ENCODE measurements around the gene COPG2. TPM values are rescaled to one million over a fixed set of nuclear protein-coding genes. Genes with fewer than 3 reads are reported as not detected.

COPG2 gene
- total RNA-seq, 1 donor from 2014 or later, result 36.8 TPM

GRCh38 chr7:130463553-130464434 is 204.8 kb downstream of the COPG2 start:
- no peaks in the 10 kb centered on the region for H3K9me3 Mint-ChIP-seq (ENCODE audit: unreplicated experiment)
- no peaks in the 10 kb centered on the region for H3K27me3 Mint-ChIP-seq (ENCODE audit: unreplicated experiment)
- no peak overlapping the region for H3K4me3 Mint-ChIP-seq (ENCODE audit: unreplicated experiment)
- H3K36me3 Mint-ChIP-seq (ENCODE audit: unreplicated experiment), result peaks cover 9% of the 10 kb centered on the region
- no peak for DNase-seq
- no peaks in the 10 kb centered on the region for H3K4me1 Mint-ChIP-seq (ENCODE audit: low read depth, unreplicated experiment)
- TF ChIP-seq CTCF (IDR thresholded peaks at IDR 0.05; ENCODE audit: partially characterized antibody, unreplicated experiment), result no peak
- H3K27ac Mint-ChIP-seq (ENCODE audit: unreplicated experiment), result no peak overlapping the region

GRCh38 chr7:130461272-130461671 is 207.3 kb downstream of the COPG2 start:
- TF ChIP-seq CTCF (IDR thresholded peaks at IDR 0.05; ENCODE audit: partially characterized antibody, unreplicated experiment), result no peak
- Mint-ChIP-seq H3K27me3 (ENCODE audit: unreplicated experiment) (no peaks in the 10 kb centered on the region), H3K4me3 (ENCODE audit: unreplicated experiment) (no peak overlapping the region), H3K9me3 (ENCODE audit: unreplicated experiment) (peaks cover 1% of the 10 kb centered on the region), H3K4me1 (ENCODE audit: low read depth, unreplicated experiment) (no peaks in the 10 kb centered on the region), H3K27ac (ENCODE audit: unreplicated experiment) (no peak overlapping the region), H3K36me3 (ENCODE audit: unreplicated experiment) (peaks cover 16% of the 10 kb centered on the region)
- no peak for DNase-seq

- Mint-ChIP-seq H3K4me3 (ENCODE audit: unreplicated experiment) (no peak overlapping the region), H3K36me3 (ENCODE audit: unreplicated experiment) (peaks cover 11% of the 10 kb centered on the region), H3K27me3 (ENCODE audit: unreplicated experiment) (no peaks in the 10 kb centered on the region), H3K4me1 (ENCODE audit: low read depth, unreplicated experiment) (no peaks in the 10 kb centered on the region), H3K27ac (ENCODE audit: unreplicated experiment) (no peak overlapping the region), H3K9me3 (ENCODE audit: unreplicated experiment) (peaks cover 1% of the 10 kb centered on the region)
- no peak for TF ChIP-seq CTCF (IDR thresholded peaks at IDR 0.05; ENCODE audit: partially characterized antibody, unreplicated experiment)
- DNase-seq, result no peak
These were observed 210.3 kb downstream of the COPG2 start for GRCh38 chr7:130458257-130458656.

Small RNA genes lying within 50 kb of the gene (microRNA-seq; reads per million reads assigned to microRNA genes)
- gene MIR335 (ENCODE audit: unreplicated experiment), result 2,493 reads per million, percentile 94 among the genes with 10 or more reads in this experiment

Other genes starting within 250 kb of the COPG2 start
- 34.7 TPM for gene CEP41, start 227.7 kb downstream of the COPG2 start, total RNA-seq (ENCODE audit: unreplicated experiment)
- 186 TPM for gene MEST, start 176.7 kb downstream of the COPG2 start, total RNA-seq (ENCODE audit: unreplicated experiment)
- gene TSGA13, start 17.8 kb upstream of the COPG2 start, total RNA-seq (ENCODE audit: unreplicated experiment), result not detected
- not detected for gene KLF14, start 65.5 kb upstream of the COPG2 start, total RNA-seq (ENCODE audit: unreplicated experiment)